ENCODE measurements around the gene CDX2.

GRCh38 chr13:27997904-27998522, 28.9 kb upstream of the CDX2 start:
- TF ChIP-seq CTCF (conservative IDR thresholded peaks at IDR 0.05; ENCODE audit: low read length) = peak; percentile 89
- TF ChIP-seq EZH2phosphoT487 (IDR thresholded peaks at IDR 0.05; ENCODE audit: borderline replicate concordance, low read depth, low read length) = no peak

Measured in OCI-LY7 (cell line).